ENCODE results near the gene DGKE. TPM values are rescaled to one million over a fixed set of nuclear protein-coding genes. Genes with fewer than 3 reads are reported as not detected.

Gene DGKE
- total RNA-seq: 10 to 100 TPM; 24.6 to 25.3 TPM

GRCh38 chr17:56833809-56834379 is at the start of gene DGKE, which contains the start of gene C17orf67:
Gene DGKE, plus strand, starts transcription at chr17:56834151. Its CDS starts 645 bp downstream, at chr17:56834796.
Gene C17orf67, minus strand, starts transcription at chr17:56833920. Its CDS starts 18,110 bp downstream, at chr17:56815810.
- H3K4me1 Mint-ChIP-seq: peaks cover 61% of the 10 kb centered on the region
- peak; percentile 98 for DNase-seq

DNA sequence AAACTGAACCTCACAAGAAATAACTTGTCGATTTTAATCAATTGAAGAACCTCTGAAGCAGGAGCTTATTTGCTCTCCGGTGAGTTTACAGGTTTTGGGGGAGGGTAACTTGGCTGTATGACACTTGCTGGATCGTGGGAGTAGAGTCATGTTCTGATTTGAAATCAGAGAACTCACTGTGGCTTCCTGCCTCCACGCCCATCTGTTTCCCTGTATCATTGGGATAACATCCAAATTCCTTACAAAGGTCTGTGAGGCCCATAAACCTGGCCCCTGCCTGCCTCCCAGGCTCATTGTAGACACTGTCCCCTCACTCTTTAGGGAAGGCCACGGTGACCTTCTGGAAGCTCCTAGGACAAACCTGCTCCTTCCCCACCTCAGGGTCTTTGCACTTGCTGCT is 48.5 kb upstream of the DGKE start:
- H3K27me3 Mint-ChIP-seq: peaks cover 6% of the 10 kb centered on the region

More at GRCh38 chr17:56833809-56834379, at the start of gene DGKE, which contains the start of gene C17orf67:
- Mint-ChIP-seq H3K4me3 (peak within 1 kb of the TSS; percentile 90), H3K9me3 (no peaks in the 10 kb centered on the region), H3K36me3 (ENCODE audit: low read depth) (peaks cover 49% of the 10 kb centered on the region), H3K27ac (peak within 1 kb of the TSS; percentile 93), H3K27me3 (no peaks in the 10 kb centered on the region)
- CTCF ChIA-PET: interaction anchor here (1.4 to 4.6 kb wide), 6 partner anchors 9 to 76 kb away, joined by 3 to 18 read pairs (median 7); no protein-coding TSS in a partner anchor
- POLR2A ChIA-PET: no interaction called here

GRCh38 chr17:56785997-56786680 is 47.8 kb upstream of the DGKE start:
- peaks cover 29% of the 10 kb centered on the region for H3K4me1 Mint-ChIP-seq
- peaks cover 2% of the 10 kb centered on the region for H3K9me3 Mint-ChIP-seq
- H3K27ac Mint-ChIP-seq: peak overlapping the region; percentile 66
- CTCF ChIA-PET: interaction anchor here (1.0 to 1.6 kb wide), 3 partner anchors 9 to 71 kb away, joined by 3 to 4 read pairs (median 3); no protein-coding TSS in a partner anchor
- peaks cover 6% of the 10 kb centered on the region for H3K27me3 Mint-ChIP-seq
- peaks cover 5% of the 10 kb centered on the region for H3K36me3 Mint-ChIP-seq (ENCODE audit: low read depth)
- no peak for DNase-seq
- POLR2A ChIA-PET: no interaction called here
- H3K4me3 Mint-ChIP-seq: no peak overlapping the region

More for the DNA sequence above, 48.5 kb upstream of the DGKE start:
- CTCF ChIA-PET: interaction anchor here (1.5 to 1.6 kb wide), 2 partner anchors 13 to 34 kb away, joined by 3 to 4 read pairs; no protein-coding TSS in a partner anchor
- H3K4me3 Mint-ChIP-seq: no peak overlapping the region
- POLR2A ChIA-PET: no interaction called here
- no peak for DNase-seq
- peaks cover 34% of the 10 kb centered on the region for H3K4me1 Mint-ChIP-seq
- no peak overlapping the region for H3K27ac Mint-ChIP-seq
- peaks cover 3% of the 10 kb centered on the region for H3K36me3 Mint-ChIP-seq (ENCODE audit: low read depth)
- peaks cover 2% of the 10 kb centered on the region for H3K9me3 Mint-ChIP-seq

- POLR2A ChIA-PET: no interaction called here
These were observed 46.9 kb upstream of the DGKE start for GRCh38 chr17:56786989-56787482.

DNA sequence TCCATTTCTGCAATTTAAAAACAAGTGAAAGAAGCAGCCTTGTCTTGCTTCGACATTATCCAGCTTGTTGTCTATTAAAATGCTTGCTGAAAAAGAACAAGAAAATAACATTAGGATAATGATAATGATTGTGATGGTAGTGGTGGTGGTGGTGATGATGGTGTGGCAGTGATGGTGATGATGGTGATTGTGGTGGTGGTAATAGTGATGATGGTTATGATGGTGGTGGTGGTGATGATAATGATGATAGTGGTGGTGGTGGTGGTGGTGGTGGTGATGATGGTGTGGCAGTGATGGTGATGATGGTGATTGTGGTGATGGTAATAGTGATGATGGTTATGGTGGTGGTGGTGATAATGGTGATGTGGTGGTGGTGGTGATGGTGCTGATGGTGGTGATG is 41.7 kb upstream of the DGKE start:
- Mint-ChIP-seq H3K27me3 (no peaks in the 10 kb centered on the region), H3K36me3 (ENCODE audit: low read depth) (peaks cover 10% of the 10 kb centered on the region), H3K9me3 (peaks cover 5% of the 10 kb centered on the region), H3K27ac (no peak overlapping the region), H3K4me1 (peaks cover 6% of the 10 kb centered on the region), H3K4me3 (no peak overlapping the region)
- CTCF ChIA-PET: no interaction called here
- no peak for DNase-seq
- POLR2A ChIA-PET: no interaction called here

More at GRCh38 chr17:56786989-56787482, 46.9 kb upstream of the DGKE start:
- H3K4me1 Mint-ChIP-seq: peaks cover 29% of the 10 kb centered on the region
- peaks cover 6% of the 10 kb centered on the region for H3K36me3 Mint-ChIP-seq (ENCODE audit: low read depth)
- peaks cover 3% of the 10 kb centered on the region for H3K27me3 Mint-ChIP-seq
- H3K4me3 Mint-ChIP-seq: no peak overlapping the region
- peaks cover 3% of the 10 kb centered on the region for H3K9me3 Mint-ChIP-seq
- H3K27ac Mint-ChIP-seq: peak overlapping the region; percentile 66
- CTCF ChIA-PET: interaction anchor here (1.0 to 1.4 kb wide), 2 partner anchors 9 to 72 kb away, joined by 3 read pairs; no protein-coding TSS in a partner anchor
- peak; percentile 51 for DNase-seq

- Mint-ChIP-seq H3K27ac (no peak overlapping the region), H3K4me3 (no peak overlapping the region), H3K4me1 (no peaks in the 10 kb centered on the region), H3K9me3 (peaks cover 5% of the 10 kb centered on the region), H3K27me3 (no peaks in the 10 kb centered on the region), H3K36me3 (ENCODE audit: low read depth) (peaks cover 10% of the 10 kb centered on the region)
- ChIA-PET CTCF (interaction anchor here (1.5 kb wide), 1 partner anchor 9 kb away, joined by 4 read pairs; no protein-coding TSS in a partner anchor), POLR2A (no interaction called here)
- DNase-seq: no peak
These were observed 40.4 kb upstream of the DGKE start for GRCh38 chr17:56793531-56793930.

- Mint-ChIP-seq H3K27me3 (no peaks in the 10 kb centered on the region), H3K4me1 (no peaks in the 10 kb centered on the region), H3K9me3 (peaks cover 5% of the 10 kb centered on the region), H3K4me3 (no peak overlapping the region), H3K27ac (no peak overlapping the region), H3K36me3 (ENCODE audit: low read depth) (peaks cover 10% of the 10 kb centered on the region)
- DNase-seq: no peak
- POLR2A ChIA-PET: no interaction called here
- CTCF ChIA-PET: interaction anchor here (1.5 kb wide), 1 partner anchor 10 kb away, joined by 4 read pairs; no protein-coding TSS in a partner anchor
These were observed 40.0 kb upstream of the DGKE start for GRCh38 chr17:56793957-56794356.

GRCh38 chr17:56795221-56795865 is 38.6 kb upstream of the DGKE start:
- Mint-ChIP-seq H3K9me3 (peaks cover 5% of the 10 kb centered on the region), H3K36me3 (ENCODE audit: low read depth) (peaks cover 10% of the 10 kb centered on the region), H3K27me3 (no peaks in the 10 kb centered on the region), H3K4me3 (no peak overlapping the region), H3K4me1 (no peaks in the 10 kb centered on the region), H3K27ac (no peak overlapping the region)
- DNase-seq: no peak
- ChIA-PET POLR2A (no interaction called here), CTCF (interaction anchor here (0.9 kb wide), 1 partner anchor 9 kb away, joined by 3 read pairs; no protein-coding TSS in a partner anchor)

GRCh38 chr17:56796536-56796935 is 37.4 kb upstream of the DGKE start:
- Mint-ChIP-seq H3K27me3 (no peaks in the 10 kb centered on the region), H3K27ac (no peak overlapping the region), H3K9me3 (peaks cover 5% of the 10 kb centered on the region), H3K4me1 (no peaks in the 10 kb centered on the region), H3K4me3 (no peak overlapping the region), H3K36me3 (ENCODE audit: low read depth) (peaks cover 7% of the 10 kb centered on the region)
- CTCF ChIA-PET: no interaction called here
- POLR2A ChIA-PET: no interaction called here
- DNase-seq: no peak

DNA sequence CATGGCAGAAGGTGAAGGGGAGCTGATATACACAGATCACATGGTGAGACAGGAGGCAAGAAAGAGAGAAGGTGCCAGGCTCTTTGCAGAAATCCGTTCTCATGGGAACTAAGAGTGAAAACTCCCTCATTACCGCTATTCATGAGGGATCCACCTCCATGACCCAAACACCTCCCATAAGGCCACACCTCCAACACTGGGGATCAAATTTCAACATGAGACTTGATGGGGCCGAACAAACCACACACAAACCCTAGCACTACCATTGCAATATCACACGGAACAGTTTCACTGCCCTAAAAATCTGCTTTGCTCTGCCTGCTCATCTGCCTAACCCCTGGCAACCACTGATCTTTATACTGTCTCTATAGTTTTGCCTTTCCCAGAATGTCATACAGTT is 35.0 kb upstream of the DGKE start:
- ChIA-PET CTCF (interaction anchor here (2.1 kb wide), 1 partner anchor 19 kb away, joined by 6 read pairs; no protein-coding TSS in a partner anchor), POLR2A (no interaction called here)
- no peak for DNase-seq
- H3K27ac Mint-ChIP-seq: no peak overlapping the region
- no peak overlapping the region for H3K4me3 Mint-ChIP-seq
- H3K36me3 Mint-ChIP-seq (ENCODE audit: low read depth): no peaks in the 10 kb centered on the region
- H3K9me3 Mint-ChIP-seq: no peaks in the 10 kb centered on the region
- no peaks in the 10 kb centered on the region for H3K4me1 Mint-ChIP-seq
- H3K27me3 Mint-ChIP-seq: no peaks in the 10 kb centered on the region

DNA sequence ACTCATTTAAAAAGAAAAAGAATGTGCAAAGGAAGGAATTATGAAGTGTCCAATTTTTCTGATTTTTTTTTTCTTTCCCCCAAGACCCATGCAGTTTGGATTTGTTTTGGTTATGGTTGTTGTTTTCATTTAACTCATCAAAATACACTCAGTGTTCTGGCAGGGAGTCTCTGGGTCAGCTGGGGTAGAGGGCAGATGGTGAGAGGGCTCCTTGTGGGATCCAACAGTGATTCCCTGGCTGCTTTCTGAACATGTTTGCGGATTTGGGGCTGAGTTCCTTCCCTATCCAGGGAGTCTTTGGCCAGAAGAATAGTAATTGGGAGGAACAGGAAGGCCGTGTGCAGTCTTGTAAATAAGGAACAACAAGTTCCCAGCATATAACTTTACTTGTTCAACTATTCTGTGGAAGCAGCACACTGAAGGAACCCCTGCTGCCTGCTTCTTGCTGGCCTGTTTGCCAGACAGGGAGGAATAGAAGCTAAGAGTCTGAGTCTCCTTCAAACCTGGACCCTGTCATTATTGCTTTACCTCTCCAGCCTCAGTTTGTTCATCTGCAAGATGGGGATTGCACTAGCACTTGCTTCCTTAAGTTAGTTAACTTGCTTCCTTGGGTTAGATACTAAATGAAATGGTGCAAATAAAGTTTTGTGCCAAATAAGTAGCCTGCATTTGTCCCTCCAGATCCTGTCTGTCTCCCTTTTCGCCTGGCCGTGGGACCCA is 32.3 kb upstream of the DGKE start:
- Mint-ChIP-seq H3K27ac (no peak overlapping the region), H3K36me3 (ENCODE audit: low read depth) (no peaks in the 10 kb centered on the region), H3K9me3 (no peaks in the 10 kb centered on the region), H3K4me3 (no peak overlapping the region), H3K4me1 (no peaks in the 10 kb centered on the region), H3K27me3 (no peaks in the 10 kb centered on the region)
- DNase-seq: no peak
- CTCF ChIA-PET: no interaction called here
- POLR2A ChIA-PET: no interaction called here

- Mint-ChIP-seq H3K9me3 (no peaks in the 10 kb centered on the region), H3K36me3 (ENCODE audit: low read depth) (no peaks in the 10 kb centered on the region)
These were observed 30.9 kb upstream of the DGKE start for GRCh38 chr17:56803071-56803470.

More at GRCh38 chr17:56803071-56803470, 30.9 kb upstream of the DGKE start:
- ChIA-PET CTCF (no interaction called here), POLR2A (no interaction called here)
- no peak overlapping the region for H3K27ac Mint-ChIP-seq
- no peak for DNase-seq
- H3K4me1 Mint-ChIP-seq: no peaks in the 10 kb centered on the region
- H3K27me3 Mint-ChIP-seq: no peaks in the 10 kb centered on the region
- no peak overlapping the region for H3K4me3 Mint-ChIP-seq

All from activated CD4-positive, alpha-beta T cell treated with anti-CD3 and anti-CD28 coated beads, Interleukin-2, amount 10 ng/mL, durations not matched to agents 7 days and 5 days (primary cell).